ENCODE data around the gene TMEM222. TPM values are rescaled to one million over a fixed set of nuclear protein-coding genes. Genes with fewer than 3 reads are reported as not detected.

Gene TMEM222
- total RNA-seq, 1 donor from 2014 or later = 34.3 TPM

DNA sequence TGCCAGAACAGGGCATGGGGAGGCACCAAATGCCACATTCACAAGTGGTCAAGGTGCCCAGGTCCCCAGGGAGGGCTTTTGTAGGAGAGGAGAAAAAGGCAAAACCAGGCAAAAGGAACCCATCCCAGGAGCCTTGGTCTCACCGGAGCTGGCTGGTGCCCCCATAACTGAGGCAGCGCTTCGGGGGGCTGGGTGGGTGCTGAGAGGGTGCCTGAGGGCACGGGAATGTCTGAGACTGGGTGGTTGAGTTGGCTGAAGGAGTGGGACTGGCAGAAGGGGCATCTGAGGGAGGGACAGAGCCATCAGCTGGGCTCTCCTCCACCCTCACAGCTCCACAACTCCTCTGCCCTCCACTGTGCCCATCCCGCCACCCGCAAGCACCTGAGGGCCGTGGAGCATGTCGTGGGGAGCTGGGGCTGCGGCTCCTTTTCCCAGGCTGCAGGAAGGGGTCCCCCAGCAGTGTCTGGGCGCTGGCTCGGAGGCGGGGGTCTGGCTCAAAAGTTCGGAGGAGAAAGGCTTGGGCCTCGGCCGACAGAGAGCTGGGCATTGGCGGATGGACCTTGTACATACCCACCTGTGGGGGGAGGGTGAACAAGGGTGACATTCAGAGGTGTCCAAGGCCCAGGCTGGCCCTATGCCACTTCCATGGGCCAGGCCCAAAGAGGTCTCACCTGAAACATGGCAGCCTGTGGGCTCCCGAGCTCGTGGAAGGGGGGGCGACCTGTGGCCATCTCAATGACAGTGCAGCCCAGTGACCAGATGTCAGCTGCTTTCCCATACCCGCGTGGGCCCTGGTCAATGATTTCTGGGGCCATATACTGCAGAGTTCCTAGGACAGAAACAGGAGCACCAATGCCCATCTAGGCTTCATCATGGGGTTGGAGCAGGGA lies 36.3 kb downstream of the TMEM222 start:
- DNase-seq (ENCODE audit: low spot score) = no peak

DNA sequence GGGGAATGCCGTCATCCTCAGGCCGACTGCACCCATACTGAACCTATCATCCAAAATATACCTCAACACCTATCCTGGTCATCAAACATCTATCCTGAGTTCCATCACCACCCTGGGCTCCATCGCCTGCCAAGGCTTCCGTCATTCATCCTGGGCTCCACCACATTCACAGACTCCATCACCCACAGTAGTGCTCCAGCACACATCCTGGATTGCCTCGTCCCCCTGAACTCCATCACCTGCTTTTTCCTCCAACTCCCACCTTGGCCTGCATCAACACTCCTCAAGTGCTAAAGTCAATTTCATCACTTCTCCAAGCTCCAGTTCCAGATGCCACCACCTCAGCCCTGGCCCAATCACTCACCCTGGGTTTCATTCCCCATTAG lies 37.0 kb downstream of the TMEM222 start:
- no peak for DNase-seq (ENCODE audit: low spot score)

DNA sequence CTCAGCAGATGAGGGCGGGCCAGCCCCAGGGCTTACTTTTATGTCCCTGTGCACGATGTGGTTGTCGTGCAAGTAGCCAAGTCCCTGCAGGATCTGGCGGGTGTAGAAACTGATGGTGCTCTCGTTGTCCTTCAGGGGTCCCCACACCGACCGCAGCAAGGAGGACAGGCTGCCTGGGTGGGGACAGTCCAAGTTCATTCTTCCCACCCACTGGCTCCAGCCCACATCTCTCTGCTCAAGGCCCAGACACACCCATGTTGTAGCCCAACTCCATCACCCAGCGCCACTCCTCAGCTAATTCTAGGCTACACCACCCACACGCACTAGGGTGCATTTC lies 37.8 kb downstream of the TMEM222 start:
- no peak for DNase-seq (ENCODE audit: low spot score)

DNA sequence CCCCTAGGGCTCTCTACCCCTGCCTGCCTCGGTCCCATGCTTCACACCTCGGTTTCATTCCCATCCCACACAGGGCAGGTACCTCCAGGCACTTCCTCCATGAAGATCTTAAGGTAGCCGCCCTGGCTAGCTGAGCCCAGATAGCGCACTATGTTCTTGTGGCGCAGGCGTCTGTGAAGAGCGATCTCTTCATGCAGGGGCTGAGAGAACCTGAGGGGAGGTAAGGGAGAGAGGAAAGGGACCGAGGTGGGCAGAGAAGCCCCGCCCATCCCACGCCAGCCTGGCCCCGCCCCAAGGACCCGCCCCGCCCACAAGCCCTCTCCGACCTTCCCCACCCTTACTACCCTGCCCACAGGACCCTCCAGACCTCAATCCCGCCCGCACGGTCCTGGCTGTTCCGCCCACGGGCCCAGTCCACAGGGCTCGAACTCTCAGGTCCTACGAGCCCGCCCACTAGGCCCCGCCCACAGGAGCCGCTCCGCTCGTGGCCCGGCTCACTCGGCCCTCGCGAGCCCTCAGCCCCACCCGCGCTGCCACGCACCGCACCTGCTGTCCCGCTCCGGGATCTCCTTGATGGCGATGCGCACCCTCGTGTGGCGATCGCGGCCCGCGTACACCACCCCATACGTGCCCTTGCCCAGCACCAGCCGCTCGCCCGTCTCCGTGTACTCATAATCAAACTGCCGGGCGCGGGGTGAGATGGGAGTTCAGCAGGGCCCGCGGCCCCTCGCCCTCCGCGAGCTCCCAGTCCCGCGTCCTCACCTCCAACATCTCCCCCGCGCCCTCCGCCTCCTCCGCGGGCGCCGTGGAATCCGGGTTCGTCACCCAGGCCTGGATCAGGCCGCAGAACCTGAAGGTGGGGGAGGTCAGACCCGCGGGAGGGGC lies 38.4 kb downstream of the TMEM222 start:
- no peak for DNase-seq (ENCODE audit: low spot score)

DNA sequence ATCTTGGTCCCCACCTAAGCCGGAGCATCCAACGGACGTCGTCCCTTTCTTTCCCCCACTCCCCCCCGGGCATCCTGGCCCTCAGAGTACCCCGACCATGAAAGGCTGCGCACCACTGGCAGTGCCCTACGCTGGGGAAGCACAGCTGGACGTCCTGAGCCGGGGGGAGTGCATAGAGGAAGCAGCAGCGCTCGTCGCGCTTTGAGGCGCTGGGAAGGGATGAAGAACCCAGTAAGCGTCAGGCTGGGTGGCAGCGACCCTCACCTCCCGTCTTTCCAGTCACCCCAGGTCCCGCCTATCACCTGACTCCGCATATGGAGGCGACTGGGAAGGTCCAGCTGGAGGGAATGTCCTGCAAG lies 39.1 kb downstream of the TMEM222 start:
- DNase-seq (ENCODE audit: low spot score) = no peak

DNA sequence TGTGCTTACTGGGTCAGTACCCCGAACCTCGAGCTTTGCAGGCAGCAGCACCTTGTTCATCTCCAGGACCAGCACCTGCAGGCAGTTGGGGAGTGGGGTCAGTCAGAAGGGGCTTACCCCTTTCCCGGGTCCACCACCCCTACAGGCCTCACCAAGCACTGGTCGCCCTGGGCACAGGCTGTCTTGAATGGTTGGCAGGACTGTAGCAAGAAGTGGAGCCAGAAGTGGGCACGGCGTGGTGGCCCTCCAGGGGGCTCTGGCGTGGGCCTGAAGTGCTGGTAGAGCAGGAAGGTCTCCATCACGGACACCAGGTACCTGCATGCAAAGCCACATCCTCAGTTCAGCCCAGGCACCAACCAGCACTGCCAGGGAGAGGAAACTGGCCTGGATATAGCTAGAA lies 39.6 kb downstream of the TMEM222 start:
- DNase-seq (ENCODE audit: low spot score) = no peak

DNA sequence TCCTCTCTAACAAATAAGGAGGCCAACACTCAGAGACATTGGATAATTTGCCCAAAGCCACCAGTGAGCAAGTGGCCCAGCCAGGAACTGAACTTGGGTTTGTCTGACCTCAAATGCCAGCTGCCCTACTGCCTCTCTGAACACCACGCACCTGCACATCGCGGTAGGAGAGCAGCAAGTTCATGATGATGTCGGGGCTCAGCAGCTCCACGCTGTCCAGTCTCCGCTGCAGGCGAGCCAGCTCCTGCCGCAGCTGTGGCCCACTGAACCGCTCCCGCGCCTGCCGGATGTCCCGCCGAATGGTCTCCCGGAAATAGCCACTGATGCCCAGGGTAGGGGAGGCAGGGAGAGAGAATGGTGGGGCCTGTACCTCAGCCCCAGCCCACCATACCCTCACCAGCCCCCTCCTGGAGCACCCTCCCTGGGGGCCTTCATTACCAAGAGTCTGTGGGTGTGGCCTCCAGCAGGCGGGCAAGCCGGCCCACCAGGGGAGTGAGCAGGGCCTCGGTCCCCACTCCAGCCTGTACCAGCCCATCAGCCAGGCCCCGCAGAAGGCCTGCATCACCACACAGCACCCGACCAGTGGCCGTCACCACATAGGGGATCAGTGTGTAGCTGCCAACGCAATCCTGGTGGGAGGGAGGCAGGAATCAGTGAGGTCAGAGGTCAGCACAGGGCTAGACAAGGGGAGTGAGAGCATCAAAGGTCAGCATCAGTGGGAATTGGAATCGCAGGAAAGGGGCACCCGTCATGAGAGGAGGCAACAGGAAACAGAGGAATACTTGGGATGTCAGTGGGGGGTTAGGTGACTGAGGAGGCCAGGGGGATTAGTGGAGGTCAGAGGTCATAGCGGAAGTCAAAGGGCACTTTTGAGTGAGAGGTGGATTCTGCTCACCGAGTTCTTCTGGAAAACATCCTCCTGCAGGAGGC lies 42.1 kb downstream of the TMEM222 start:
- no peak for DNase-seq (ENCODE audit: low spot score)

DNA sequence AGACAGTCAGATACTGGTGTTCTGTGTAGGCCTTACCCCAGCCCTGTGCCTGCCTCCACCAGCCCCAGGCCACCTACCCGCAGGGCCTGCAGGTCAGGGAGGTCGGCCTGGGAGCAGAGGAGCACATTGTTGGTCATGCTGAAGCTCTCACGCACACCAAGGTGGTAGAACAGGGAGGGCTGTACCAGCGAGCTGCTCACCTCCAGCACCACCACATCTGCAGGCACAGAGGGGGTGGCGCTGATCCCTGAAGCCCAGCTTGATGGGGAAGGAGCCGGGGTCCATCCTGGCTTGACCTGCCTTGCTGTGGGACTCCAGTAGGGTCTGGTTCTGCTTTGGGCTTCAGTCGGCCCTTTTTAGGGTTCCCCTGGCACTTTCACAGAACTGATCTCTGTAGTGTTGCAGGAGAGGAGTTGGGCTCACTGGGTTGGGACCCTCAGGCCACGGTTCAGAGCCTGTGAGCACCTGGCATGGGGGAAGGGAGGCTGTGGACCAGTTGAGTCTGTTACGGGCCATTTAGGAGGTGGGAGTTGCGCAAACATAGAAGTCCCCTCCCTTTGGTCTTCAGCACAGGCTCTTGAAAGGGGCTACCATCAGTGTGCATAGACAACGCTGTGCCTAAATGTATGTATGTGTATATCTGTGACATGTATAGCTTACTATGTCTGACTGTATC lies 42.9 kb downstream of the TMEM222 start:
- no peak for DNase-seq (ENCODE audit: low spot score)

DNA sequence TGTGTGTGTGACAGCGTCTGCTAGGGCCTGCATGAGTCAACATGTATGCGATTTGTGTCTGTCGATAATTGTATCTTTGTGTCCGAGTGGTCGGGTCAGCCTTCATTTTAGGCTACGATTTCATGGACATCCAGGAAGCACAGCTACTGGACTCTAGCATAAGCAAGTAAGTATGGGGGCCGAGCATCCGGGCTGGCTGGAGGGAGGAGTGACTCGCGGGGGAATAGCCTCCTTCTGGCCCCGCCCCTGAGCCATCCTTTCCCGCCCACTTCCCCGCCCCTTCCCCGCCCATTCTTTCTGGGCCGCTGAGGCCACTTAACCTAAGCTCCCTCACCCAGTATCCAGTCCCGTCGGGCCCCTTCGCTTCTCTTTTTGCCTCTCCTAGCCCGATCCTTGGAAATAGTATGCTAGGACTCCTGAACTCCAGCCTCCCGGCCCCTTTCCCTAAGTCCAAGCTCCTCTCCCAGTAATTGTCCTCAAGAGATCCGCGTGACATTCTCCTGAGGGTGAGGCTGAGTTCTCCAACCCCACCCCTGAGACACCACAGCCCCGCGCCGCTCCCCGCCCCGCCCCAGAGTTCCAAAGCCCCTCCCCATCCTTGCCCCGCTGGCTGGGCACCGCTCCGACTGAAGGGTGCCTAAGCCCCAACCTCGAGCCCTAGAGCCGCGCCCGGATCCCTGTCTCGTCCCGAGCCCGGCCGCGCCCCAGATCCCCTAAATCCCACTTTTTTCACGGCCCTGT lies 43.6 kb downstream of the TMEM222 start:
- peak; percentile 87 for DNase-seq (ENCODE audit: low spot score)

DNA sequence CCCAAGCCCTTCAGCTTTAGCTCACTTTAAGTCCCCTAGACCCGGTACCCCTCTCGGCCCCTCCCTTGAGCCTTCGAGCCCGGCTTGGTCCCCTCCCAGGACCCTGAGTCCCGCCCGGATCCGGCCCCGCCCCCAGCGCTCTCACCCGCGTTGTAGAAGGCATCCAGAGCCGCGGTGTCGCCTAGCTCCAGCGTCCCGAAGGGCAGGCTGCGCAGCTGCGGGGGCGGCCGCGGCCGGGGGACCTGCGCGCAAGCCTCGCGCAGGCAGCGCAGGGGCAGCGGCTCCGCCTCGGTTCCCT lies 44.1 kb downstream of the TMEM222 start:
- peak; percentile 74 for DNase-seq (ENCODE audit: low spot score)

DNA sequence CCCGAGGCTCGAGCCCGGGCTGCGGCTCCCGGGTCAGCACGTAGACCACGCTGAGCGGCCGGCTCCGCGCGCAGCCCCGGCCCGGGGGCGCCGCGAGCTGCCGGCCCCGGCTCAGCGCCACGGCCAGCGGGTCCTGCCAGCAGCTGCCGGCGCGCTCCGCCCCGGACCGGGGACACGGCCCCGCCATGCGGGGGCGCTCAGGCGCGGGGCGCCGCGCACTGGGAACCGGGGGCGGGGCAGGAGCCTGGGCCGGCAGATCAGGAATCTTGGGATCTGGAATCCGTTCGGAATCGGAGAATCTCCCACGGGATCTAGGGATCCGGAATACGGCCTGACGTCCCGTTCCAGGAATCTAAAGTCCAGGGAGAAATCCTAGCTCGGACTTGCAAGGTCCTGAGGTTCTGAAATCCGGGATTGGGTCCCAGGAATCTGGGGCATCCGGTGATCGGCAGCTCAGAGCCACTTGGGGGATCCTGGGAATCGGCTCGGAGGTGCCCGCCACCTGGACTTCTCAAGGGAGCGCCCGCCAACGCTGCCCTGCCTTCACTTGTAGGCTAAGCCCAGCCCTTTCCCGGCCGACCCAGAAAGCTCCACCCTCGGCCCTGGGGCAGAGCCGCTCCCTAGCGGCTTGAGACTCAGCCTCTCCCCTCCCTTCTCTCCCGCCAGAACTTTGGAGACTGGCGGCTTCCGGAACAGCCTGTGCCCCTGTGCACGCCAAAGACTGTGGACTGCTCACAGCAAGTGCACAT lies 44.6 kb downstream of the TMEM222 start, which contains the start of gene MAP3K6:
TSS of gene MAP3K6 (minus strand) at position 551 of the 749 bp plus-strand sequence. CDS start at position 187, 364 bp downstream.
- peak; percentile 75 for DNase-seq (ENCODE audit: low spot score)

DNA sequence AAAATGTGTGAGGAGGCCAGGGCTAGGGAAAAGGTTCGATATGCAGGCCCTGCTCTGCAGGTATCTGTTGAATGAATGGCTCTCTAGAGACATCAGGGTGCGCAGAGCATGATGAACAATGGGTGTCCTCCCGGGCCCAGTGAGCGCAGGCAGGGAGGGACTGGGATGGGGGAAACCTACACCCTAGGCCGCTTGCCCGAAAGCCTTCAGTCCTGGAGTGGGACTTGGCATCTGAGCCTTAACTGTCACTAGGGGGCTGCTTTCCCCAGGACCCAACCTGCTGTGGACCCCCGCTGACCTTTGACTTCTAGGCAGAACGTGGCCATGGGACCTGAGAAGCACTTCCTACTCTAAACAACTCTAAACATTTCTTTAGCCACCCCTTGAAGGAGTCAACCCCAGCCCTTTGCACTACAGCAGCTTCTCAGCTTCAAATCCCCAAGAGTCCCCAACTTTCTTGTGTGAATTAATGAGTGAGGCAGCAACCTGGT lies 45.2 kb downstream of the TMEM222 start:
- no peak for DNase-seq (ENCODE audit: low spot score)

DNA sequence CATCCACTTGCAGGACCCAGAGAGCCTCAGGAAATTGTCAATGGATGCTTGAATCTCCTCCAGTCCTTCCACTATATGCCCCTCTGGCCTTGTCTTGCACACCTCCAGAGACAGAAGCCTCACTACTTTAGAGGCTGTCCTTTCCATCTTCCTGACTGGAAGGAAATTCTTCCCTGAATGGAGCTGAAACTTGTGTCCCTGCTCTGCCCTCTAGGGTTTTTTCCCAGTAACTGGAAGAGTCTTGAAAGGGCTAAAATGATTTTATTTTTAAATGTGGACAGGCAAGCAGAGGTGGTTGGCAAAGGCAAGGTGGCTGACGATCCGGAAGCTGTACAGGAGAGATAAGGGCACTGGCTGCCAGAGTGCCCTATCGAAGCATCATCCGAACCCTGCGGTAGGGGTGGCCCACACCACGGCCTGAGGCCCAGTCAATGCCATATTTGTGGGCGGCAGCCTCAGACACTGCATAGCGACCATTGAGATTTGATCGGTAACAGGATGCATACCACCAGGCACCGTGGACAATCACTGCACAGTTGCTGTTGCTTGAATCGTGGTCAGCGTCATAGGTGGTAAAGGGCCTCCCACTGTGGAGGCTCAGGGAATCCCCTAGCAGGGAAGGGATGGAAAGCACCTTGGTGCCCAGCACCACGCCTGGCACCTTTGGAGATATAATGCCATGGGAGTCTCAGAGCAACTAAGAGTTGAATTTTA lies 47.1 kb downstream of the TMEM222 start:
- DNase-seq (ENCODE audit: low spot score) = no peak

DNA sequence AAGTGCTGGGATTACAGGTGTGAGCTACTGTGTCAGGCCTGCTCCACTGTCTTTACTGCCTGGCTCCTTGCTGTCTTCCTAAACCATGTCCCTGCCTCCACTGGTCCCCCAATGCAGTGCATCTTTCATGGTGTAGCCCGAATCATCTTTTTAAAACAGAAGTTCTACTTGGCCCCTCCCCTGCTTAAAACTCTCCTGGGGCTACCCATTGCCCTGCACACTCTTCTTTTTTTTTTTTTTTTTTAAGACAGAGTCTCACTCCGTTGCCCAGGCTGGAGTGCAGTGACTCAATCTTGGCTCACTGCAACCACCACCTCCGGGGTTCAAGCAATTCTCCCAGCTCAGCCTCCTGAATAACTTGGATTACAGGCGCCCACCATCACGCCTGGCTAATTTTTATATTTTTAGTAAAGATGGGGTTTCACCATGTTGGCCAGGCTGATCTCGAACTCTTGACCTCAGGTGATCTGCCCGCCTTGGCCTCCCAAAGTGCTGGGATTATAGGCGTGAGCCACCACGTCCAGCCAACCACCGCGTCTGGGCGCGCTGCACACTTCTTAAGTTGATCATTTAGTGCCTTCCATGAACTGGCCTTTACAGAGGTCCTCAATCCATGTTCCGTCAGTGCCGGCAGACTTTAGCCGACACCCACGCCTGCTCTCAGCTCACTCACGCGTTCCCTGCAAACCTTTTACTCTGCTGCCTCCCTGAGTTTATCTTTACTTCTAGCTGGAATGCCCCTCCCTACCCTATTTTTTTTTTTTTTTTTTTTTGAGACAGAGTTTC lies 50.3 kb downstream of the TMEM222 start:
- DNase-seq (ENCODE audit: low spot score) = no peak

DNA sequence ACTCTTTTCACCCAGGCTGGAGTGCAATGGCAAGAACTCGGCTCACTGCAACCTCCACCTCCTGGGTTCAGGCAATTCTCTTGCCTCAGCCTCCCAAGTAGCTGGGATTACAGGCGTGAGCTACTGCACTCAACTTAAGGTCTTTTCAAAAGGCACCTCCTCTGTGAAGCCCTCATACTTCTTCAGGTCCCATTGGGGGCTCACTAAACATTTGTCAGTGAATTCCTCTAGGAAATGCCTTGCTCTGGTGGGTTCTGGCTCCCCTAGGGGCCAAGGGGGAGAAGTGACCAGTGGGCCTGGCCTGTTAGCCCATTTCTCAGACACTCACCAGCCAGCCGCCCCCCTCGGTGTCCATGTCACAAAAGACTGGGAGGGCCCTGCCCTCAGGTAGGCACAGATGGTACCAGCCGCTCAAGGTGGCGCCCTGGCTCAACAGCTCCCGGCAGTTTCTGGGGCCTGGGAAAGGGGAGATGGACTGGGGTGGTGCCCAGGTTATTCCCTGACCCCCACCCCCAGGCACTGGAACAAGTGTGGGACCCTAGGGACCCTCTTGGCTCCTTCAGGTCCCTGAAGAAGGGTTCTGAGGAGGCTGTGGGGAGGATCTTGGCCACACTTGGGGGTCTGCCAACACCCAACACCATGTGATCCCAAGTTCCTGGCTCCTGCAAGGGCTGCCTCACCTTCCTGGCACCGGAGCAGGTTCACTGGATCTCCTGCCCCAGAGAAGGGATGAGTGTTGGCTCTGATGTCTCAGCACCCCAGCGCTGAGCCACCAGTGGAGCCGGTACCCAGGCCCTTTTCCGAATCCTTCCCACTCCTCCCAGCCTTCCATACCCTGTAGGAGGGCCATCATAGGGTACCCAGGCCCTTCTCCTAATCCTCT lies 51.1 kb downstream of the TMEM222 start:
- no peak for DNase-seq (ENCODE audit: low spot score)

DNA sequence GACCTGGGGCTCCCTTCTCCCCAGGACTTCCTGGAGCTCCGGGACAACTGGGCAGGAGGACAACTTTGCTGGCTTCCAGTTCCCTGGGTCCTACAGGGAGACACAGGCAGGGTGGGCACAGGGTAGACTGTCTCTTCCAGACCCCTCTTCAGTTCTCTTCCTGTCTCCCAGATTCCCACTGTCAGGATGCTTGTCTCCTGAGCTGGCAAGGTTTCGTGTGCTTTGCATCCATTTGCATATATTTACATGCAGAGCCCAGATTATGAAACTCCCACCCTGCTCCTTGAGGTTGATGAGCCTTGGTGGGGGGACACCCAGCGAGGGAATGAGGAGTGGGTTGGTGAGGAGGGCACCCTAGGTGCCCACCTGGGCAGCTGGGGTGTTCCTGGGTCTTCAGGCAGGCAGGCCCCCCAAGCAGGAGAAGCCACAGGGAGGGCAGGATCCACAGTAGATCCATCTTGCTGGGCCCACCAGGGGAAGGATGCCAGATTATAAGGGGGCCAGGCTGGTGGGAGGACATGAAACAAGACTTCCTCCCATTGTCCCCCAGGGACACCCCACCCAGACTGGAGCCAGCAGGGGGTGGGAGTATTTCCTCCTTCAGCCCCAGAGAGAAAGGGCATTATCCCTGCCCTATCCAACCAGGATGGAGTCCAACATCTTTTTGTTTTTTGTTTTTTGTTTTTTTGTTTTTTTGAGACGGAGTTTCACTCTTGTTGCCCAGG lies 52.6 kb downstream of the TMEM222 start, which contains the start of gene FCN3:
TSS of gene FCN3 (minus strand) at position 463 of the 725 bp plus-strand sequence. CDS start at position 457, 6 bp downstream.
- no peak for DNase-seq (ENCODE audit: low spot score)

Measured in mucosa of gallbladder (tissue), 1 donor.